H1 (cell line): ENCODE results near the gene EPB41L3. TPM values are rescaled to one million over a fixed set of nuclear protein-coding genes. Genes with fewer than 3 reads are reported as not detected.

Experiments
- BCL11A ChIP-seq, 2 experiments: IDR thresholded peaks; one replicate each; pipeline ENCODE4 v1.6.1; 2011; ENCODE audit warnings: low read depth in 2 of 2, low read length in 2 of 2, mild to moderate bottlenecking in 2 of 2
- EP300 ChIP-seq, 2 experiments: IDR thresholded peaks; 1 replicate in 1 of 2; 2 replicates in 1 of 2; pipeline ENCODE4 v1.6.1; 2011 to 2012; ENCODE audit warnings: low read depth in 2 of 2, low read length in 2 of 2, mild to moderate bottlenecking in 2 of 2, borderline replicate concordance in 1 of 2, inconsistent platforms in 1 of 2, moderate library complexity in 1 of 2
- SIRT6 ChIP-seq: IDR thresholded peaks from one replicate; pipeline ENCODE4 v1.7.1; 2012; ENCODE audit warnings: low read length, inconsistent platforms
- SP4 ChIP-seq: IDR thresholded peaks from 2 replicates; pipeline ENCODE4 v1.6.1; 2012; ENCODE audit warnings: low read length, inconsistent platforms
- TAF1 ChIP-seq: IDR thresholded peaks from 2 replicates; pipeline ENCODE4 v1.6.1; 2011; ENCODE audit warnings: mild to moderate bottlenecking, low read depth, low read length
- polyA plus RNA-seq, 7 experiments: library from polyadenylated mRNA; depleted of rRNA in 3 of 7; stranded (reverse) in 5 of 7; unstranded in 2 of 7; fragments of >200 nt in 5 of 7; fragments of 200-250 nt in 2 of 7; gene quantifications; 1 replicate in 5 of 7; 2 replicates in 1 of 7; 4 replicates in 1 of 7; pipeline versions ENCODE4 v1.2.1 to v1.2.3, GENCODE V29; 2011 to 2013; ENCODE audit warnings: missing spikeins in 2 of 7, mixed read lengths in 2 of 7
- total RNA-seq: library from RNA; stranded (reverse); fragmentation: NEBNext Ultra II Directional; extraction: Animal tissue kit (Norgen Biotek cat#: 25700); gene quantifications from 2 replicates; pipeline ENCODE4 v1.2.1, GENCODE V29; 2021

Gene EPB41L3
- total and polyA plus RNA-seq, 2 of the 8 experiments (the other 6 are each of a cell fraction or from before 2014, with no cell fraction given): 7.9 to 16.1 TPM

GRCh38 chr18:5422626-5423025 is 121.2 kb downstream of the EPB41L3 start (continued):
- TF ChIP-seq TAF1: no peak
- TF ChIP-seq BCL11A (IDR thresholded peaks at IDR 0.05; ENCODE audit: low read depth in 2 of 2, low read length in 2 of 2): no peak
- no peak for TF ChIP-seq SP4
- no peak for TF ChIP-seq EP300 (IDR thresholded peaks at IDR 0.05; ENCODE audit: borderline replicate concordance in 1 of 2, low read depth in 2 of 2, low read length in 2 of 2)
- no peak for TF ChIP-seq SIRT6
